Activated CD4-positive, alpha-beta memory T cell treated with anti-CD3 and anti-CD28 coated beads for 36 hours (primary cell): ENCODE results near the gene TMEM120B. TPM values are rescaled to one million over a fixed set of nuclear protein-coding genes. Genes with fewer than 3 reads are reported as not detected.
A peak's percentile ranks its signal among the peaks of the same experiment; 100 is the strongest.

Experiments
- CTCF ChIA-PET: fragments of 350-600 bp; sonication (Branson Sonifier 250); formaldehyde crosslinking; loops from one replicate; lab custom pipeline; 2021; ENCODE audit warnings: antibody characterized with exemption, inconsistent platforms; lab: Charles Lee
- POLR2A ChIA-PET: fragments of 350-600 bp; sonication (Branson Sonifier 250); formaldehyde crosslinking; loops from one replicate; lab custom pipeline; 2021; ENCODE audit warnings: antibody characterized with exemption; lab: Charles Lee
- DNase-seq: peaks from one replicate; pipeline ENCODE4 v3.0.0-alpha.2; 2020
- H3K27ac Mint-ChIP-seq: one replicate; pipeline ENCODE4 v1.8.0; 2021; ENCODE audit warnings: mixed read lengths
- H3K27me3 Mint-ChIP-seq: one replicate; pipeline ENCODE4 v1.8.0; 2021; ENCODE audit warnings: mixed read lengths
- H3K36me3 Mint-ChIP-seq: one replicate; pipeline ENCODE4 v1.8.0; 2021; ENCODE audit warnings: mixed read lengths
- H3K4me1 Mint-ChIP-seq: one replicate; pipeline ENCODE4 v1.8.0; 2021; ENCODE audit warnings: low read depth, mixed read lengths
- H3K4me3 Mint-ChIP-seq: one replicate; pipeline ENCODE4 v1.8.0; 2021; ENCODE audit warnings: mild to moderate bottlenecking, mixed read lengths
- H3K9me3 Mint-ChIP-seq: one replicate; pipeline ENCODE4 v1.8.0; 2021; ENCODE audit warnings: mixed read lengths
- intact Hi-C: fragments of 100-400 bp; cut with micrococcal nuclease; formaldehyde crosslinking; loops from one replicate; pipeline ENCODE4 v1.15.1; 2023
- total RNA-seq, 2 experiments: library from RNA; stranded (reverse); gene quantifications; one replicate each; pipeline ENCODE4 v1.2.3, GENCODE V29; 2021

TMEM120B gene
- total RNA-seq, 2 experiments from 2014 or later, result 8.8 to 9.5 TPM

DNA sequence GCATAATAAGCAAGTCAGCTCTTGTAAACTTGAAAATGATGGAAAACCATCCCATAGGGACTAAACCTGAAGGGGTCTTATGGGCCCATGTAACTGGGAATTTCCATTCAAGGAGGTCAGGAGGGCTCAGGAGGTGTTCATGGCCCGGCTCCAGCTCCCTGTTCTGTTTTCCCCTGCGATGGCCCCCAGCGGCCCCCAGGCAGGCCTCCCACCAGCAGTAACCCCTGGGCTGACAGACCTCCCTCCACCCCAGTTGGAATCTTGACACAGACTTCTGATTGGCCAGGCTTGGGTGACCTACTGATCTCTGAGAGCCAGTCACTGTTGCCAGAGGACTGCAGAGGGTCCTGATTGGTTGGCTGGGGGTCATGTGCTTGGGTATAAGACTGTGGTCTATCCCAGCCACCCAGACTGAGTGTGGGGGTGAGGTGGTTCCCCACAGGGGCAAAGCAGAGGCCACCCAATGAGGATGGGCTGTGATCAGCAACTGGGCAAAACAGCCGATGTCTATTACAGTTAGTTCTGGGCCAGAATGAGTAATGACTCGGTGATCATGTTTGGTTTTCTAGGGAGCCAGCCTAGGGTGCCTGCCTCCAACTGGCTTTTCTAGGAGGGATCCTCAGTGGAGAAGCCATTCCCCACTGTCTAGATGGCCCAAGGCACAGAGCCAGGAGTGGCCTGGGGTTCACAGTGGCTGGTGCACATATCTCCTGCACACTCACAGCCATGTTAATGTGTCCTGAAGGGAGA, 53.9 kb downstream of the TMEM120B start:
- H3K9me3 Mint-ChIP-seq, result no peaks in the 10 kb centered on the region
- no peak for DNase-seq
- H3K4me3 Mint-ChIP-seq, result no peak overlapping the region
- no peaks in the 10 kb centered on the region for H3K4me1 Mint-ChIP-seq
- no peaks in the 10 kb centered on the region for H3K36me3 Mint-ChIP-seq
- no peaks in the 10 kb centered on the region for H3K27me3 Mint-ChIP-seq
- POLR2A ChIA-PET, result no interaction called here
- CTCF ChIA-PET, result no interaction called here
- H3K27ac Mint-ChIP-seq, result no peak overlapping the region
- intact Hi-C loops, result no loop called here

DNA sequence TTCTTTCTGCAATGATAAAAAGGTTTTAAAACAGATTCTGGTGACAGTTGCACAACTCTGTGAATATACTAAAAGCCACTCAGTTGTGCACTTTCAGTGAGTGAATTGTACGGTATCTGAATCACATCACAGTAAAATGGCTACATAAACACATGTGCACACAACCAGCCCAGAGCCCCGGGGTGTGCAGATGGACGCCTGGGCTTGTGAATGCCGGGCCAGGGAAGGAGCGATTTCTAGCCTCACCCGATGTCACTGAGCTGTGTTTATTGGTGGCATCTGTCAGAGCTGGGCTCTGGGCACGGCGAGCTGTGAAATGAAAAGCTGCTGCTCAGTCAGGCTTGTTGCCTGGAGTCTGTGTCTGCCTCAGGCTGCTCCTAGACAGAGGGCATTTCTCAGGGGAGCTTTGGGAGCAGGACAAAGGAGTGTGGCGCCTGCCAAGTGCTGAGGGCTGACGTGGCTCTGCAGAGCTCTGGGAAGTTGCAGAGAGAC, 55.0 kb downstream of the TMEM120B start:
- no peaks in the 10 kb centered on the region for H3K9me3 Mint-ChIP-seq
- intact Hi-C loops, result no loop called here

DNA sequence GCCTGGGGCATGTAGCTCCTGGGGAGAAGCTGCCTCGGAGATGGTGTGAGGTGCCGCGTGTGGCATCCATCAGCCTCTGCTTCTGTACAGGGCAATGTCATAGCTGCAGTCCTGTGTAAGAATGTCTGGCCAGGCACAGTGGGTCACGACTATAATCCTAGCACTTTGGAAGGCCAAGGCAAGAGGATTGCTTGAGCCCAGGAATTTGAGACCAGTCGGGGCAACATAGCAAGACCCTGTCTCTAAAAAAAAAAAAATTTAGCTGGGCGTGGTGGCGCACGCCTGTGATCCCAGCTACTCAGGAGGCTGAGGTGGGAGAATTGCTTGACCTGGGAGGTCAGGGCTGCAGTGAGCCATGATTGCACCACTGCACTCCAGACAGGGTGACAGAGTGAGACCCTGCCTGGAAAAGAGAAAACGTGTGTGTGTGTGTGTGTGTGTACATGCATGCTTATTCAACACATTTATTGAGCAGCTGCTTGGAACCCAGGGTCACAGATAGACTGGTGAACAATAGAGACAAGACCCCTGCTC, 56.8 kb downstream of the TMEM120B start:
- Mint-ChIP-seq H3K27me3 (no peaks in the 10 kb centered on the region), H3K27ac (no peak overlapping the region), H3K4me1 (peaks cover 5% of the 10 kb centered on the region), H3K4me3 (no peak overlapping the region), H3K36me3 (no peaks in the 10 kb centered on the region), H3K9me3 (no peaks in the 10 kb centered on the region)
- CTCF ChIA-PET, result interaction anchor here (1.3 kb wide), 1 partner anchor 25 kb away, joined by 7 read pairs; the partner anchor contains the start of gene RHOF
- intact Hi-C loops, result no loop called here
- DNase-seq, result no peak
- POLR2A ChIA-PET, result no interaction called here

More for the DNA sequence above, 55.0 kb downstream of the TMEM120B start:
- ChIA-PET CTCF (interaction anchor here (1.1 kb wide), 2 partner anchors 27 to 70 kb away, joined by 3 to 6 read pairs; partner anchors contain the start of gene RHOF), POLR2A (no interaction called here)
- H3K4me3 Mint-ChIP-seq, result no peak overlapping the region
- no peak for DNase-seq
- H3K27ac Mint-ChIP-seq, result no peak overlapping the region
- H3K36me3 Mint-ChIP-seq, result no peaks in the 10 kb centered on the region
- no peaks in the 10 kb centered on the region for H3K27me3 Mint-ChIP-seq
- H3K4me1 Mint-ChIP-seq, result no peaks in the 10 kb centered on the region

DNA sequence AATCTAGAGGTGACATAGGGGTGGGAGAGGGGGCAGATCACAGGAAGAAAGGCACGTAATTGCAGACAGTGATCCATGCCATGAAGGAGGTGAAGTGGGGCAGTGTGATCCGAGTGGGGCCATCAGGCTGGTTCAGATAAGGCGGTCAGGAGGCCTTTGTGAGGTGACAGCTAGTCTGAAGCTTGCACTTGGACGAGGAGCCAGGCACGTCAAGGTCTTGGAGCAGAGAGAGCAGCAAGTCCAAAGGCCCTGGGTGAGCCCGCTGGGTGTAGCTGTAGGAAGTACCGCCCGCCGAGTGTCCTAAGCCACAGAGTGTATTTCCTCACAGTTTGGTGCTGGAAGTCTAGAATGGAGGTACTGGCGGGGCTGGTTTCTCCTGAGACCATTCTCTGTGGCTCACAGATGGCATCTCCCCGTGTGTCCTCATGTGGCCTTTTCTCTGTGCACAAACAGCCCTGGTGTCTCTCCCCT, 57.3 kb downstream of the TMEM120B start:
- H3K36me3 Mint-ChIP-seq, result no peaks in the 10 kb centered on the region
- no peaks in the 10 kb centered on the region for H3K9me3 Mint-ChIP-seq
- H3K4me3 Mint-ChIP-seq, result no peak overlapping the region
- intact Hi-C loops, result loop anchor here (5.0 kb wide), 1 partner anchor 58 kb away; the partner anchor contains the start of gene TMEM120B
- peaks cover 5% of the 10 kb centered on the region for H3K4me1 Mint-ChIP-seq
- ChIA-PET CTCF (interaction anchor here (0.7 to 1.3 kb wide), 2 partner anchors 24 kb away, joined by 3 to 7 read pairs; partner anchors contain the start of gene RHOF), POLR2A (no interaction called here)
- DNase-seq, result no peak
- H3K27me3 Mint-ChIP-seq, result no peaks in the 10 kb centered on the region
- no peak overlapping the region for H3K27ac Mint-ChIP-seq

DNA sequence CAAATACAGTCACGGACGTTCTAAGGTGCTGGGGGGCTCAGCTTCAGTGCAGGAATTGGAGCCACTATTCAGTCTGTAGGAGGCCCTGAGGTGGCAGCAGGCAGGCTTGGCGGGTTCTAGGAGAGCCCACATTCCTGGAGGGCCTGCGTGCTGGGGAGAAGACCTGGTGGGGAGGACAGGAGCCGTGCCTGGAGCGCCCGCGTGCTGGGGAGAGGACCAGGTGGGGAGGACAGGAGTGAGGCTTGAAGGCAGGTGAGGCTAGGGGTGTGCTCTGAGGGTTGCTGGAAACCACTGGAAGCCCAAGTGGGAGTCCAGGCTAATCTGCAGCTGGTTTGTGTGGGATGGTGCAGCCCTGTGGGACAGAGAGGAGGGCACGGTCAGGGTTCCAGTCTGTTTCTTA, 57.8 kb downstream of the TMEM120B start:
- ChIA-PET POLR2A (no interaction called here), CTCF (interaction anchor here (0.7 kb wide), 1 partner anchor 23 kb away, joined by 3 read pairs; the partner anchor contains the start of gene RHOF)
- Mint-ChIP-seq H3K36me3 (no peaks in the 10 kb centered on the region), H3K27ac (no peak overlapping the region), H3K9me3 (no peaks in the 10 kb centered on the region), H3K27me3 (no peaks in the 10 kb centered on the region), H3K4me3 (no peak overlapping the region), H3K4me1 (peaks cover 5% of the 10 kb centered on the region)
- intact Hi-C loops, result loop anchor here (5.0 kb wide), 1 partner anchor 58 kb away; the partner anchor contains the start of gene TMEM120B
- no peak for DNase-seq

DNA sequence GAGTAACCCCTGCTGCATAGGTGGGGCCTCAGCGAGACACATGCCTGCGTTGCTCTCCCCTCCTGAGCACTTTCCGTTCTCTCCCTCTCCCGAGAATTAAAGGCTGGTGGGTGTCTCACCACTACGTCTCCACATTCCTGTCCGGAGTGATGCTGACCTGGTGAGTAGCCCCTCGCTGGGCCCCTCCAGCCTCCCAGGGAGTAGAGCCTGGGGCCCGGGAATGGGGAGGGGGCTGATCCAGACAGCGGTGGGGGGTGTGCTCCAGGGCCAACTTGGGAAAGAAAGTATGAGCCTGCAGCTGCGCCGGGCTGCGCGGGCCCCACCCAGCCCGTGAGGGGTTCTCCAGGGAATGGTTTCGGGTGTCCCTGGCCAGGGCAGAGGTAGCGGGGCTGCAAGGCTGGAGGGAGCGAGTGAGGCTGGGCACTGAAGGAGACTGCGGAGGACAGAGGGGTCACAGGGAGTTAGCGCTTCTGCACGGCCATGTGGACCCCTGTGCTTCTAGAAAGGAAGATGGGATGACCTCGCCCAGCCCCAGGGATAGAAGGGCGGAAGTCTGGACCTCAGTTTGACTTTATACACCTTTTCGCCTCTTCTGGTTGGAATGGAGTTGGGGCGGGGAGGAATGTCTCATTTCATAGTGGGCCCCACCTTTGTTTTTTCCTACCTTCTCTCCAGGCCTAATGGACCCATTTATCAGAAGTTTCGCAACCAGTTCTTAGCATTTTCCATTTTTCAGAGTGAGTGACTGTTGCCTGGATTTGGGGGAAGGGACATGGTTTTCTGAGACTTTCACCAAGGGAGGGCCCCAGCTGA, 58.5 kb downstream of the TMEM120B start:
- POLR2A ChIA-PET, result no interaction called here
- H3K27me3 Mint-ChIP-seq, result no peaks in the 10 kb centered on the region
- peaks cover 5% of the 10 kb centered on the region for H3K4me1 Mint-ChIP-seq
- no peak overlapping the region for H3K27ac Mint-ChIP-seq
- no peaks in the 10 kb centered on the region for H3K36me3 Mint-ChIP-seq
- no peaks in the 10 kb centered on the region for H3K9me3 Mint-ChIP-seq
- H3K4me3 Mint-ChIP-seq, result no peak overlapping the region
- no peak for DNase-seq
- intact Hi-C loops, result loop anchor here (5.0 kb wide), 1 partner anchor 59 kb away; the partner anchor contains the start of gene TMEM120B
- CTCF ChIA-PET, result interaction anchor here (0.7 to 3.7 kb wide), 2 partner anchors 23 to 81 kb away, joined by 4 to 13 read pairs; no protein-coding TSS in a partner anchor

DNA sequence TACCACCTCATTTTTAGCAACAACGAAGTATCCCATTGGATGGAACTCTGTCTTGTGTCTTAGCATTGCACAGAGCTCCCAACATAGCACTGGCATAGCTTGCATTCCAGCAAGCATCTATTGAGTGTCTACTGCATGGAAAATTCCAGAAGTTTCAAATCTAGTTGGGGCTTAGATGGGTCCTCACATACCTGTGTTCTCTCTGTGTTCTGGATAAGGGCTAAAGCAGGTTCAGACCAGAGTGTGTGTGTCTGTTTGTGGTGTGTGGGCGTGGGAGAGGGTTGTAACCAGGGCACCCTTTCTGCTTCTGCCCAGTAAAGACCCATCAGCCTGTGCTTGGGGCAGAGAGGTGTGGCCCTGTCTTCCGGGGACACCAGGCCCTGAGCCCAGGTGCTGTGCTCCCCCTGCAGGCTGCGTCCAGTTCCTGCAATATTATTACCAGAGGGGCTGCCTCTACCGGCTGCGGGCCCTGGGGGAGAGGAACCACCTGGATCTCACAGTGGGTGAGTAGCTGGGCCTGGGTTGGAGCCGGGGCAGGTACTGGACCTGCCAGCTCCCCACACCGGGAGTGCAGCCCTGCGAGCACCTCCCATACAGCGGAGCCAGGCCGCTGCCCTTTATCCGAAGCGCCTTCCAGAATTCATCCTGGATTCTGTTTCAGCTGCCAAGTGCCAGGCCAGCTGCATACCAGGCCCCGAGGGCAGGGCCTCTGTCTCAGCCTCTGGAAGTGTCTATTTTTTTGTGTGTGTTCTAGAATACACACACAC, 60.6 kb downstream of the TMEM120B start:
- Mint-ChIP-seq H3K27me3 (no peaks in the 10 kb centered on the region), H3K4me3 (no peak overlapping the region), H3K36me3 (no peaks in the 10 kb centered on the region), H3K9me3 (no peaks in the 10 kb centered on the region), H3K27ac (peak overlapping the region; percentile 54), H3K4me1 (peaks cover 8% of the 10 kb centered on the region)
- ChIA-PET CTCF (interaction anchor here (0.6 to 14.7 kb wide), 17 partner anchors 10 to 548 kb away, joined by 3 to 417 read pairs (median 4); partner anchors contain the start of genes PSMD9 and RHOF), POLR2A (interaction anchor here (2.3 kb wide), 1 partner anchor 21 kb away, joined by 6 read pairs; the partner anchor contains the start of gene RHOF)
- intact Hi-C loops, result loop anchor here (1.0 to 5.0 kb wide), 2 partner anchors 61 to 76 kb away; partner anchors contain the start of gene TMEM120B
- DNase-seq, result peak; percentile 87

DNA sequence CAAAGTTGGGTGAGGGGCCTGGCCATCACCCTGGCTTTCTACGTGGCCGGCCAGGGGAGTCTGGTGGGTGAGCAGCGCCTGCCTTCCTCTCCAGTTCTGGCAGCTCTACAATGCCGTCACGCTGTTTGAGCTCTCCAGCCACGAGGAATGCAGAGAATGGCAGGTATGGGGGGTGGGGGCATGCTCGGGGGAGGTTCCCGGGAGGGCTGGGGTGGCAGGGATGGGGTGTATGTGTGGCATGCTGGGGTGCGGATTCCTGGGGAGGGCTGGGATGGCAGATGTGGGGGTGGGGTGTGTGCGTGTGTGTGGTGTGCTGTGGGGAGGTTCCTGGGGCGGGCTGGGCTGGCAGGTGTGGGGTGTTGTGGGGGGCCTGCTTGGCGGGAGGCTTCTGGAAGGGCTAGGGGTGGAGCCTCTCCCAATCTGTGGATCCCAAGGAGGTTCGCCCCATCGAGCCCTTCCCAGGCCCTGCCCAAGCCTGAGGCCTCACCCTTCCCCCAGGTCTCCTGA, 62.5 kb downstream of the TMEM120B start:
- peaks cover 10% of the 10 kb centered on the region for H3K4me1 Mint-ChIP-seq
- no peak overlapping the region for H3K4me3 Mint-ChIP-seq
- H3K36me3 Mint-ChIP-seq, result peaks cover 8% of the 10 kb centered on the region
- CTCF ChIA-PET, result interaction anchor here (1.2 to 14.7 kb wide), 7 partner anchors 13 to 113 kb away, joined by 3 to 417 read pairs (median 21); partner anchors contain the start of genes PSMD9 and RHOF
- no peaks in the 10 kb centered on the region for H3K9me3 Mint-ChIP-seq
- no peaks in the 10 kb centered on the region for H3K27me3 Mint-ChIP-seq
- DNase-seq, result peak; percentile 9
- intact Hi-C loops, result loop anchor here (5.0 kb wide), 2 partner anchors 37 to 63 kb away; partner anchors contain the start of gene TMEM120B
- POLR2A ChIA-PET, result interaction anchor here (1.2 to 2.3 kb wide), 2 partner anchors 19 to 37 kb away, joined by 5 to 6 read pairs; partner anchors contain the start of gene RHOF
- H3K27ac Mint-ChIP-seq, result no peak overlapping the region

DNA sequence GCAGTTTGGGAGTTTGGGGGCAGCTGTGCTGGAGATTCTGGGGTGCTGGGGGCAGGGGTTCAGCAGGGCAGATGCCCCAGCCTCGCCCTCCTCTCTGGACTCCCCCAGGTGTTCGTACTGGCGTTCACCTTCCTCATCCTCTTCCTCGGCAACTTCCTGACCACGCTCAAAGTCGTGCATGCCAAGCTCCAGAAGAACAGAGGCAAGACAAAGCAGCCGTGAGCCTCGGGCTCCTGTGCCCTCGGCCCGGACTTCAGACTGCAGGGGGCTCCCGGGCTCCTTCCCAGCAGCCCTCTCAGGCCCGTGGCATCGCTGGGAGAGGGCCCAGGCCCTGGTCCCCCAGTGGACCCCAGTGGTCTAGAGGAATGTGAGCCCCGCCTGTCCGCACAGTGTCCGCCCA, 62.9 kb downstream of the TMEM120B start:
- peaks cover 11% of the 10 kb centered on the region for H3K36me3 Mint-ChIP-seq
- DNase-seq, result no peak
- H3K4me1 Mint-ChIP-seq, result peaks cover 14% of the 10 kb centered on the region
- H3K4me3 Mint-ChIP-seq, result no peak overlapping the region
- ChIA-PET POLR2A (interaction anchor here (1.2 to 2.3 kb wide), 2 partner anchors 19 to 36 kb away, joined by 5 to 6 read pairs; partner anchors contain the start of gene RHOF), CTCF (interaction anchor here (1.2 to 14.7 kb wide), 6 partner anchors 12 to 113 kb away, joined by 3 to 417 read pairs (median 26); partner anchors contain the start of genes PSMD9 and RHOF)
- no peaks in the 10 kb centered on the region for H3K27me3 Mint-ChIP-seq
- H3K9me3 Mint-ChIP-seq, result no peaks in the 10 kb centered on the region
- intact Hi-C loops, result loop anchor here (5.0 kb wide), 1 partner anchor 37 kb away; no protein-coding TSS in a partner anchor
- no peak overlapping the region for H3K27ac Mint-ChIP-seq
